Lower leg skin (tissue), 4 donors: ENCODE measurements around the gene KRTAP2-1. TPM values are rescaled to one million over a fixed set of nuclear protein-coding genes. Genes with fewer than 3 reads are reported as not detected.
"Not testable (repeated sequence)": the region's sequence is repeated elsewhere in the genome, so short reads cannot be mapped to it uniquely, and the experiment has no call there.

ENCODE experiments used
- DNase-seq, 2 donors: peaks; one replicate each; pipeline ENCODE4 v3.0.0-alpha.2; 2019; ENCODE audit warnings: low spot score in 2 of 2
- H3K4me3 ChIP-seq: fragments of 200-600 bp; sonication (generic); 2 replicates; pipeline ENCODE4 v1.5.1; 2017; ENCODE audit warnings: mild to moderate bottlenecking, low read depth; ENCODE audit not compliant: poor library complexity, severe bottlenecking
- CTCF ChIP-seq, 3 donors: fragments of 450-650 bp; IDR thresholded peaks; one replicate each; pipeline ENCODE4 v1.5.1; 2016; ENCODE audit warnings: antibody characterized with exemption in 3 of 3, mild to moderate bottlenecking in 3 of 3, moderate library complexity in 2 of 3
- POLR2A ChIP-seq, 2 donors: fragments of 450-650 bp; IDR thresholded peaks; one replicate each; pipeline ENCODE4 v1.6.1; 2016 to 2017; ENCODE audit warnings: antibody characterized with exemption in 2 of 2, mild to moderate bottlenecking in 1 of 2, moderate library complexity in 1 of 2
- WGBS, 2 donors: methylation state at CpG; one replicate each; pipeline ENCODE4 v1.1.5; 2018; 5-methylcytosine and 5-hydroxymethylcytosine counted together
- intact Hi-C: fragments of 100-400 bp; cut with DNase I; formaldehyde crosslinking; loops from one replicate; pipeline ENCODE4 v1.15.0; 2023; ENCODE audit warnings: low total_unique reads
- total RNA-seq, 4 donors: library from RNA; depleted of rRNA; stranded (reverse); fragments of >200 nt; gene quantifications; one replicate each; pipeline ENCODE4 v1.1.0, GENCODE V29; 2016

KRTAP2-1 gene
- total RNA-seq, 4 donors from 2014 or later = 7.0 to 83.9 TPM; not detected in 2

DNA sequence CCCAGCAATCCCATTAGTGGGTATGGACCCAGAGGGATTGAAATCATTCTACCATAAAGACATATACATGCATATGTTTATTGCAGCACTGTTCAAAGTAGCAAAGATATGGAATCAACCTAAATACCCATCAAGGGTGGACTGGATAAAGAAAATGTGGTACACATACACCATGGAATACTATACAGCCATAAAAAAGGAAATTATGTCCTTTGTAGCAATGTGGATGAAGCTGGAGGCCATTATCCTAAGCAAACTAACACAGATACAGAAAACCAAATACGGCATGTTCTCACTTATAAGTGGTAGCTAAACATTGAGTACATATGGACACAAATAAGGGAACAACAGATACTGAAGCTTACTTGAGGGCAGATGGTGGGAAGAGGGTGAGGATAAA lies 10.4 kb upstream of the KRTAP2-1 start:
- no peak for DNase-seq
- intact Hi-C loops = no loop called here
- no peak overlapping the region for H3K4me3 ChIP-seq
- TF ChIP-seq POLR2A (IDR thresholded peaks at IDR 0.05) (no peak), CTCF (IDR thresholded peaks at IDR 0.05) (no peak)
- WGBS, 2 donors = 91 to 95% methylated on average over 1 of the region's 1 CpG

GRCh38 chr17:41055130-41055529 lies 8.0 kb upstream of the KRTAP2-1 start, which contains the start of gene KRTAP2-2:
KRTAP2-2 (minus strand) TSS chr17:41055230; CDS start chr17:41055211, 19 bp downstream.
- not testable (repeated sequence) for DNase-seq
- 87 to 90% methylated on average over 1 to 3 of the region's 6 CpGs for WGBS, 2 donors

DNA sequence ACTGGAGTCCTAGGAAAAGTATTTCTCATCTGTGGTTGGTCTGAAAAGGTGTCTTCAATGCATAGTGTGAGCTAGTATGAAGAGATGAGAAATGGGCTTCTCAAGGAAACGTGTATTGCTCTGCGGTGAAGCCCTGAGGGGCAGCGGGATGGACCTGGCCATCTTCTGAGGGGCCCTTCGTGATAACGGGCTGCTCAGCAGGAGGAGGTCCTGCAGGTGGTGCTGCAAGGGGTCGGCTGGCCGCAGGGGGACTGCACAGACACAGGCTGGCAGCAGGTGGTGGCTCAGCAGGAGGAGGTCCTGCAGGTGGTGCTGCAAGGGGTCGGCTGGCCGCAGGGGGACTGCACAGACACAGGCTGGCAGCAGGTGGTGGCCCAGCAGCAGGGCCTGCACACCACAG lies 7.4 kb upstream of the KRTAP2-1 start:
- WGBS, 2 donors = 81 to 84% methylated on average over 7 of the region's 9 CpGs
- H3K4me3 ChIP-seq, intact Hi-C loops, DNase-seq: not testable (repeated sequence)

More at GRCh38 chr17:41055130-41055529, 8.0 kb upstream of the KRTAP2-1 start, which contains the start of gene KRTAP2-2:
- H3K4me3 ChIP-seq, intact Hi-C loops: not testable (repeated sequence)

GRCh38 chr17:41054025-41054424 lies 6.9 kb upstream of the KRTAP2-1 start:
- no peak for DNase-seq
- H3K4me3 ChIP-seq = no peak overlapping the region
- intact Hi-C loops = no loop called here
- TF ChIP-seq POLR2A (IDR thresholded peaks at IDR 0.05) (no peak), CTCF (IDR thresholded peaks at IDR 0.05) (no peak)
- WGBS, 2 donors = 93 to 97% methylated on average over 4 of the region's 4 CpGs

- TF ChIP-seq CTCF (IDR thresholded peaks at IDR 0.05) = no peak
- TF ChIP-seq POLR2A (IDR thresholded peaks at IDR 0.05) = no peak
- intact Hi-C loops = no loop called here
- H3K4me3 ChIP-seq = no peak overlapping the region
- no peak for DNase-seq
These were observed 5.5 kb upstream of the KRTAP2-1 start for GRCh38 chr17:41052566-41052965.

- WGBS, 2 donors = 50 to 75% methylated on average over 2 of the region's 2 CpGs
- no peak overlapping the region for H3K4me3 ChIP-seq
- TF ChIP-seq POLR2A (IDR thresholded peaks at IDR 0.05) (no peak), CTCF (IDR thresholded peaks at IDR 0.05) (no peak)
- intact Hi-C loops = no loop called here
- DNase-seq = no peak
These were observed 2.0 kb upstream of the KRTAP2-1 start for GRCh38 chr17:41049110-41049509.

GRCh38 chr17:41048441-41048840 lies 1.3 kb upstream of the KRTAP2-1 start:
- intact Hi-C loops = no loop called here
- no peak for DNase-seq
- no peak for TF ChIP-seq CTCF (IDR thresholded peaks at IDR 0.05)
- TF ChIP-seq POLR2A (IDR thresholded peaks at IDR 0.05) = no peak
- 56 to 67% methylated on average over 7 of the region's 7 CpGs for WGBS, 2 donors
- no peak overlapping the region for H3K4me3 ChIP-seq
